Ovary (tissue), 3 donors: ENCODE results near the gene SEMA6D.

Source experiments
- CTCF ChIP-seq, 3 donors: fragments of 450-650 bp in 2 of 3; fragments of 200-600 bp in 1 of 3; IDR thresholded peaks; one replicate each; pipeline versions ENCODE4 v1.5.1 to v1.8.0; 2016 to 2022; ENCODE audit warnings: antibody characterized with exemption in 3 of 3, mild to moderate bottlenecking in 1 of 3
- EP300 ChIP-seq: sonication (generic); formaldehyde crosslinking; IDR thresholded peaks from one replicate; pipeline ENCODE4 v1.6.1; 2017; ENCODE audit warnings: antibody characterized with exemption
- POLR2A ChIP-seq: fragments of 450-650 bp; IDR thresholded peaks from one replicate; pipeline ENCODE4 v1.6.1; 2017; ENCODE audit warnings: antibody characterized with exemption, mild to moderate bottlenecking, moderate library complexity
- donor health status: DM: no; HTN: no; CAD: no.

GRCh38 chr15:47820057-47820746, 102.9 kb downstream of the SEMA6D start:
- no peak for TF ChIP-seq CTCF (IDR thresholded peaks at IDR 0.05)
- TF ChIP-seq POLR2A = no peak
- TF ChIP-seq EP300 = no peak
